Keratinocyte (primary cell): ENCODE measurements around the gene FNIP2.

Experiments used
- EZH2 ChIP-seq: IDR thresholded peaks from one replicate; pipeline ENCODE4 v1.6.1; 2012; ENCODE audit warnings: inconsistent platforms, mild to moderate bottlenecking, low read length, moderate library complexity
- TF ChIP-seq, protein P1 (sequence below), 3 experiments: IDR thresholded peaks in 1 of 3; conservative IDR thresholded peaks in 1 of 3; optimal IDR thresholded peaks in 1 of 3; 2 replicates in 2 of 3; 3 replicates in 1 of 3; pipeline versions ENCODE3 to v1.5.1; 2011; ENCODE audit warnings: low read length in 3 of 3, mild to moderate bottlenecking in 3 of 3, moderate library complexity in 2 of 3, control low read depth in 1 of 3, inconsistent platforms in 1 of 3; ENCODE audit not compliant: insufficient read depth in 2 of 3; ENCODE audit errors: extremely low read depth in 1 of 3

DNA sequence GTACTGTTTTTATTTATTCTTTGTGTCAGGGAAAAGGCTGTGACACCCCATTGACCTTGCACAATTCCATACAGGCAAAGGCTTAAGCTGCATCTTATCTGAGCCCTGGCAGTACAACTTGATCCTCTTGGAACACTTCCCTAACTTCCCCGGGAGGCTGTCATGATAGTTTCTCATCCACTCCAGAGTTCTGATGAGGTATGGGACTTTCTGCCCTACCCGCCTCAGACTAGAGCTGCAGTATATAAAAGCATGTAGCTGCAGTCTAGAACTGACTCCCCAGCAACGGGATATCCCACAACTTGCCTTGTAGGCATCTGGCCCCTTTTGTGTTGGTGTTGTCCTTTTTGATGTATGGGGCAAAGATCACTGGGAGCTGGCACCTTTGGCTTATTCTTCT lies 72.7 kb downstream of the FNIP2 start:
- no peak for TF ChIP-seq EZH2
- TF ChIP-seq, protein P1, sequence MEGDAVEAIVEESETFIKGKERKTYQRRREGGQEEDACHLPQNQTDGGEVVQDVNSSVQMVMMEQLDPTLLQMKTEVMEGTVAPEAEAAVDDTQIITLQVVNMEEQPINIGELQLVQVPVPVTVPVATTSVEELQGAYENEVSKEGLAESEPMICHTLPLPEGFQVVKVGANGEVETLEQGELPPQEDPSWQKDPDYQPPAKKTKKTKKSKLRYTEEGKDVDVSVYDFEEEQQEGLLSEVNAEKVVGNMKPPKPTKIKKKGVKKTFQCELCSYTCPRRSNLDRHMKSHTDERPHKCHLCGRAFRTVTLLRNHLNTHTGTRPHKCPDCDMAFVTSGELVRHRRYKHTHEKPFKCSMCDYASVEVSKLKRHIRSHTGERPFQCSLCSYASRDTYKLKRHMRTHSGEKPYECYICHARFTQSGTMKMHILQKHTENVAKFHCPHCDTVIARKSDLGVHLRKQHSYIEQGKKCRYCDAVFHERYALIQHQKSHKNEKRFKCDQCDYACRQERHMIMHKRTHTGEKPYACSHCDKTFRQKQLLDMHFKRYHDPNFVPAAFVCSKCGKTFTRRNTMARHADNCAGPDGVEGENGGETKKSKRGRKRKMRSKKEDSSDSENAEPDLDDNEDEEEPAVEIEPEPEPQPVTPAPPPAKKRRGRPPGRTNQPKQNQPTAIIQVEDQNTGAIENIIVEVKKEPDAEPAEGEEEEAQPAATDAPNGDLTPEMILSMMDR (optimal IDR thresholded peaks at IDR 0.05 in 1 of 3, IDR thresholded peaks at IDR 0.05 in 1 of 3, conservative IDR thresholded peaks at IDR 0.05 in 1 of 3; ENCODE audit: extremely low read depth in 1 of 3, insufficient read depth in 2 of 3, low read length in 3 of 3), result no peak
